K562 (cell line): ENCODE data around the gene SLC8A1. TPM values are rescaled to one million over a fixed set of nuclear protein-coding genes. Genes with fewer than 3 reads are reported as not detected.

Source experiments
- ATAC-seq: fragments of 200-7000 bp; cut with Tn5 transposase; 3 replicates; pipeline ENCODE4 v1.9.1; 2020; ENCODE audit warnings: moderate library complexity
- BruUV-seq: library from RNA; stranded (reverse); fragments of 400-500 nt; replicated peaks from 2 replicates; lab custom pipeline; 2021; lab: Mats Ljungman, UMichigan
- CTCF ChIA-PET: fragments of 300-600 bp; formaldehyde crosslinking; extraction: SDS; loops from one replicate; lab custom pipeline; 2021; ENCODE audit warnings: low intra/inter-chr PET ratio; lab: Yijun Ruan, JAX
- POLR2A ChIA-PET: fragments of 300-600, 350-650 bp; sonication (Branson Sonifier 250); formaldehyde crosslinking; extraction: SDS; loops from one replicate; lab custom pipeline; 2021; ENCODE audit warnings: antibody characterized with exemption, inconsistent platforms; lab: Yijun Ruan, JAX
- DNase-seq, 4 experiments: peaks; one replicate each; pipeline versions ENCODE4 v3.0.0 to v3.0.0-alpha.2; 2011 to 2018; ENCODE audit warnings: low spot score in 3 of 4, mixed read lengths in 3 of 4; ENCODE audit errors: extremely low read depth in 1 of 4
- FAIRE-seq: peaks from 2 replicates; lab custom pipeline; 2011; peaks lifted over from hg19 to GRCh38; lab: Jason Lieb, UNC
- H2AFZ ChIP-seq: 2 replicates; pipeline ENCODE4 v1.6.0; 2011; ENCODE audit warnings: low read depth, low read length, control low read depth, inconsistent platforms
- H3K27ac ChIP-seq: fragments of 200-600 bp; 3 replicates; pipeline ENCODE4 v1.8.0; 2011; ENCODE audit warnings: low read depth, mild to moderate bottlenecking, control low read depth, inconsistent platforms, low read length, moderate library complexity, mixed read lengths; ENCODE audit errors: extremely low read depth
- H3K27me3 ChIP-seq, 2 experiments: fragments of 300-600 bp in 1 of 2; 2 replicates in 1 of 2; 3 replicates in 1 of 2; pipeline versions ENCODE4 v1.6.0 to v1.8.0; 2011; ENCODE audit warnings: inconsistent platforms in 2 of 2, low read length in 2 of 2, mild to moderate bottlenecking in 1 of 2, mixed read lengths in 1 of 2, moderate library complexity in 1 of 2; ENCODE audit not compliant: control insufficient read depth in 2 of 2, insufficient read depth in 2 of 2
- H3K36me3 ChIP-seq: fragments of 300-600 bp; 3 replicates; pipeline ENCODE4 v1.8.0; 2011; ENCODE audit warnings: mild to moderate bottlenecking, low read length, inconsistent platforms; ENCODE audit not compliant: control insufficient read depth, insufficient read depth
- H3K4me1 ChIP-seq, 2 experiments: fragments of 200-600 bp in 1 of 2; replicated peaks in 1 of 2; 2 replicates in 1 of 2; 3 replicates in 1 of 2; pipeline versions ENCODE4 v1.5.1 to v1.8.0; 2011; ENCODE audit warnings: inconsistent platforms in 2 of 2, low read length in 2 of 2, mild to moderate bottlenecking in 1 of 2, mixed read lengths in 1 of 2, moderate library complexity in 1 of 2; ENCODE audit not compliant: control insufficient read depth in 2 of 2, insufficient read depth in 2 of 2
- H3K4me2 ChIP-seq: 2 replicates; pipeline ENCODE4 v1.6.1; 2011; ENCODE audit warnings: low read length, control low read depth, inconsistent platforms, mixed read lengths; ENCODE audit not compliant: insufficient read depth
- H3K4me3 ChIP-seq: fragments of 200-600 bp; sonication (generic), shearing (Covaris generic); 2 replicates; pipeline ENCODE4 v1.5.1; 2016; ENCODE audit warnings: control low read depth, inconsistent platforms
- H3K79me2 ChIP-seq: fragments of 200-600 bp; 3 replicates; pipeline ENCODE4 v1.8.0; 2011; ENCODE audit warnings: low read length, inconsistent platforms; ENCODE audit not compliant: control insufficient read depth, insufficient read depth
- H3K9ac ChIP-seq, 2 experiments: 2 replicates each; pipeline versions ENCODE4 v1.6.0 to v1.6.1; 2011; ENCODE audit warnings: low read depth in 2 of 2, low read length in 2 of 2, control low read depth in 1 of 2, inconsistent platforms in 1 of 2, mild to moderate bottlenecking in 1 of 2, mixed read lengths in 1 of 2; ENCODE audit not compliant: insufficient read depth in 1 of 2
- H3K9me1 ChIP-seq: one replicate; pipeline ENCODE4 v1.6.0; 2011; ENCODE audit warnings: inconsistent platforms, mild to moderate bottlenecking, low read length, moderate library complexity; ENCODE audit not compliant: control insufficient read depth, insufficient read depth
- H3K9me3 ChIP-seq: replicated peaks from 2 replicates; pipeline ENCODE4 v1.5.1; 2011; ENCODE audit warnings: low read depth, low read length, inconsistent platforms; ENCODE audit not compliant: control insufficient read depth, insufficient read depth
- H4K20me1 ChIP-seq: replicated peaks from 2 replicates; pipeline ENCODE4 v1.6.1; 2011; ENCODE audit warnings: low read length, inconsistent platforms, mixed read lengths; ENCODE audit not compliant: control insufficient read depth, insufficient read depth
- DPF2 ChIP-seq: fragments of 450-650 bp; IDR thresholded peaks from 2 replicates; pipeline ENCODE4 v1.6.1; 2016
- MAFF ChIP-seq: IDR thresholded peaks from 2 replicates; pipeline ENCODE4 v1.6.1; 2012; ENCODE audit warnings: low read length, improper control_type of control experiment
- PBX2 ChIP-seq, 2 experiments: IDR thresholded peaks in 1 of 2; conservative IDR thresholded peaks in 1 of 2; 2 replicates each; pipeline ENCODE4 v1.6.1; 2016; ENCODE audit warnings: low read depth in 2 of 2, mild to moderate bottlenecking in 1 of 2, missing compliant biosample characterization in 1 of 2, missing genetic modification characterization in 1 of 2, moderate library complexity in 1 of 2
- PHB ChIP-seq: fragments of 250-450 bp; sonication (Bioruptor Pico); IDR thresholded peaks from 2 replicates; pipeline ENCODE4 v1.5.0; 2021
- PML ChIP-seq: IDR thresholded peaks from 2 replicates; pipeline ENCODE4 v1.6.1; 2012; ENCODE audit warnings: low read length, inconsistent platforms
- RBFOX2 ChIP-seq: fragments of 200-400 bp; formaldehyde crosslinking; IDR thresholded peaks from 2 replicates; pipeline ENCODE4 v1.6.1; 2017; ENCODE audit warnings: low read depth, mild to moderate bottlenecking, low read length, moderate library complexity
- TARDBP ChIP-seq: fragments of 450-650 bp; IDR thresholded peaks from 2 replicates; pipeline ENCODE4 v1.6.1; 2016
- ZSCAN29 ChIP-seq: fragments of 450-650 bp; IDR thresholded peaks from 2 replicates; pipeline ENCODE4 v1.6.1; 2017
- WGBS: fragments of 100-300 bp; shearing (Covaris generic); methylation state at CpG from one replicate; pipeline ENCODE4 v1.1.6; 2016; ENCODE audit warnings: low coverage, mixed read lengths; ENCODE audit not compliant: insufficient coverage; ENCODE audit errors: missing lambda C conversion rate; 5-methylcytosine and 5-hydroxymethylcytosine counted together
- in situ Hi-C: fragments of 300-500 bp; cut with MboI; formaldehyde crosslinking; loops from 4 replicates; pipeline ENCODE4 v1.15.0; 2018; ENCODE audit warnings: inconsistent platforms, mixed read lengths
- intact Hi-C: fragments of 100-400 bp; cut with micrococcal nuclease; formaldehyde crosslinking; loops from 2 replicates; pipeline ENCODE4 v1.14.2; 2022
- polyA plus RNA-seq, 8 experiments: library from polyadenylated mRNA; depleted of rRNA in 4 of 8; stranded (reverse) in 5 of 8; unstranded in 3 of 8; fragments of >200 nt; fragmentation: Nextera tagmentation in 2 of 8; fragmentation: Illumina TruSeq in 1 of 8; extraction: Ambion mirVana in 2 of 8; extraction: Trizol in 1 of 8; gene quantifications; 2 replicates each; pipeline versions ENCODE4 v1.2.1 to v1.2.3, GENCODE V29; 2011 to 2014; ENCODE audit warnings: inconsistent platforms in 1 of 8, missing spikeins in 1 of 8
- total RNA-seq, 7 experiments: library from RNA; depleted of rRNA in 6 of 7; stranded (reverse); fragments of >200 nt in 6 of 7; fragmentation: Illumina TruSeq in 2 of 7; extraction: Trizol in 2 of 7; gene quantifications; 2 replicates each; pipeline versions ENCODE4 v1.2.1 to v1.2.3, GENCODE V29; 2011 to 2021; ENCODE audit warnings: low replicate concordance in 1 of 7
- TF ChIP-seq, protein P1 (sequence below): fragments of 250-450 bp; sonication (Bioruptor Pico); IDR thresholded peaks from 2 replicates; pipeline ENCODE4 v1.8.0; 2022; ENCODE audit warnings: inconsistent platforms
- TF ChIP-seq, protein P2 (sequence below): fragments of 250-450 bp; sonication (Bioruptor Pico); IDR thresholded peaks from 2 replicates; pipeline ENCODE4 v1.9.0; 2021; ENCODE audit warnings: mild to moderate bottlenecking, inconsistent platforms

The SLC8A1 gene
- total and polyA plus RNA-seq, 9 of the 15 experiments (the other 6 are each of a cell fraction or from before 2014, with no cell fraction given): not detected

DNA sequence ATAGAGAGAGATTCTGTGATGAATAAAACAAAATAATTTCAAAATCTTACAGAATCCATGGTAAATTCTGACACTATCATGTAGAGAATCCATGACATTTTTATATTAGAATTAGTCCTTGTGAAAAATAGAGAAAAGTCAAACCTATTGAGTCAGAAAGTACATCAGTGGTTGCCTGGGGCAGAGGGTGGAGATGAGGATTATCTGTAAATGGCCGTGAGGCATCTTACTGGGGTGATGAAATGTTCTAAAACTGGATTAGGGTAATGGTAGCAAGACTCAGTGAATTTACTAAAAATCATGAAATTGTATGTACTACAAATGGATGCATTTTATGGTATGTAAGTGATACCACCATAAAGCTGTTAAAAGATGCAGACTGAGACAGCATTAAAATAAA is 323.1 kb downstream of the SLC8A1 start (continued):
- TF ChIP-seq PBX2 (CRISPR knock-in tag; IDR thresholded peaks at IDR 0.05; ENCODE audit: low read depth): no peak
- TF ChIP-seq PBX2 (tag; conservative IDR thresholded peaks at IDR 0.05; ENCODE audit: low read depth): no peak
- no peak for TF ChIP-seq TARDBP

- TF ChIP-seq PHB: no peak
- no peak for TF ChIP-seq MAFF
- TF ChIP-seq ZSCAN29: no peak
- no peak for TF ChIP-seq RBFOX2
- TF ChIP-seq, protein P1, sequence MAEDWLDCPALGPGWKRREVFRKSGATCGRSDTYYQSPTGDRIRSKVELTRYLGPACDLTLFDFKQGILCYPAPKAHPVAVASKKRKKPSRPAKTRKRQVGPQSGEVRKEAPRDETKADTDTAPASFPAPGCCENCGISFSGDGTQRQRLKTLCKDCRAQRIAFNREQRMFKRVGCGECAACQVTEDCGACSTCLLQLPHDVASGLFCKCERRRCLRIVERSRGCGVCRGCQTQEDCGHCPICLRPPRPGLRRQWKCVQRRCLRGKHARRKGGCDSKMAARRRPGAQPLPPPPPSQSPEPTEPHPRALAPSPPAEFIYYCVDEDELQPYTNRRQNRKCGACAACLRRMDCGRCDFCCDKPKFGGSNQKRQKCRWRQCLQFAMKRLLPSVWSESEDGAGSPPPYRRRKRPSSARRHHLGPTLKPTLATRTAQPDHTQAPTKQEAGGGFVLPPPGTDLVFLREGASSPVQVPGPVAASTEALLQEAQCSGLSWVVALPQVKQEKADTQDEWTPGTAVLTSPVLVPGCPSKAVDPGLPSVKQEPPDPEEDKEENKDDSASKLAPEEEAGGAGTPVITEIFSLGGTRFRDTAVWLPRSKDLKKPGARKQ (CRISPR knock-in tag): no peak
- no peak for TF ChIP-seq DPF2
- no peak for TF ChIP-seq PML
- TF ChIP-seq, protein P2, sequence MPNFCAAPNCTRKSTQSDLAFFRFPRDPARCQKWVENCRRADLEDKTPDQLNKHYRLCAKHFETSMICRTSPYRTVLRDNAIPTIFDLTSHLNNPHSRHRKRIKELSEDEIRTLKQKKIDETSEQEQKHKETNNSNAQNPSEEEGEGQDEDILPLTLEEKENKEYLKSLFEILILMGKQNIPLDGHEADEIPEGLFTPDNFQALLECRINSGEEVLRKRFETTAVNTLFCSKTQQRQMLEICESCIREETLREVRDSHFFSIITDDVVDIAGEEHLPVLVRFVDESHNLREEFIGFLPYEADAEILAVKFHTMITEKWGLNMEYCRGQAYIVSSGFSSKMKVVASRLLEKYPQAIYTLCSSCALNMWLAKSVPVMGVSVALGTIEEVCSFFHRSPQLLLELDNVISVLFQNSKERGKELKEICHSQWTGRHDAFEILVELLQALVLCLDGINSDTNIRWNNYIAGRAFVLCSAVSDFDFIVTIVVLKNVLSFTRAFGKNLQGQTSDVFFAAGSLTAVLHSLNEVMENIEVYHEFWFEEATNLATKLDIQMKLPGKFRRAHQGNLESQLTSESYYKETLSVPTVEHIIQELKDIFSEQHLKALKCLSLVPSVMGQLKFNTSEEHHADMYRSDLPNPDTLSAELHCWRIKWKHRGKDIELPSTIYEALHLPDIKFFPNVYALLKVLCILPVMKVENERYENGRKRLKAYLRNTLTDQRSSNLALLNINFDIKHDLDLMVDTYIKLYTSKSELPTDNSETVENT (CRISPR knock-in tag): no peak
- H4K20me1 ChIP-seq: no peaks in the 10 kb centered on the region
- WGBS: 1% methylated on average over 5 of the region's 5 CpGs
- no peaks in the 10 kb centered on the region for H3K9me1 ChIP-seq
- no peaks in the 10 kb centered on the region; the same call in 1 of the 2 replicates for H3K9me3 ChIP-seq
- H3K27me3 ChIP-seq: no peaks in the 10 kb centered on the region
- ATAC-seq (no peak), FAIRE-seq (no peak), DNase-seq (no peak)
- in situ Hi-C loops (no loop called here), intact Hi-C loops (no loop called here)
- H3K4me1 ChIP-seq: no peaks in the 10 kb centered on the region
- no peak overlapping the region for H3K27ac ChIP-seq
- ChIA-PET CTCF (no interaction called here), POLR2A (no interaction called here)
- H3K79me2 ChIP-seq: no peaks in the 10 kb centered on the region
- no peak overlapping the region for H3K4me2 ChIP-seq
- no peak overlapping the region for H3K9ac ChIP-seq
- H3K36me3 ChIP-seq: no peaks in the 10 kb centered on the region
- no peak overlapping the region for H2AFZ ChIP-seq
- no TSS peak for BruUV-seq
- no peak overlapping the region for H3K4me3 ChIP-seq
Observed at GRCh38 chr2:40127890-40128557, 323.9 kb downstream of the SLC8A1 start.
